SH-SY5Y (cell line): ENCODE results near the gene ATF6.

Experiments used
- GATA2 ChIP-seq: IDR thresholded peaks from 2 replicates; pipeline ENCODE4 v1.6.1; 2011; ENCODE audit warnings: mild to moderate bottlenecking, low read depth, low read length
- GATA3 ChIP-seq: IDR thresholded peaks from 2 replicates; pipeline ENCODE4 v1.6.1; 2011; ENCODE audit warnings: low read depth, mild to moderate bottlenecking, low read length, moderate library complexity

DNA sequence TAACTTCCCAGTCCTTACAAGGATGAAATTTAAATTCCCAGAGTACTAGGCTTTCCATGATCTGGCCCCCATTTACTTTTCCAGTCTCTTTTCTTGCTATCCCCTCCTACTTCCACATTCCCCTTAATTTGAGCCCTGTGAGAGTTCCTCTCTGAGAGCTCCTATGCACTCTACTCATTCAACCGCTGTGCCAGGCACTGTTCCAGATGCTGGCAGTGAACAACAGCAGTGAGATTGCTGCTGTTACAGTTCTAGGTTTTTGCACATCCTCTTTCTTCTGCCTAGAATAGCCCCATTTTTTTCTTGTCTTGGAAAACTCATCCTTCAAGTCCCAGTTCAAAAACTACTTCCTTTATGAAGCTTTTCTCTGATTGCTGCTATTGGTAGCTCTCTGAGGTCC lies 18.8 kb downstream of the ATF6 start:
- TF ChIP-seq GATA2 (no peak), GATA3 (no peak)
